Prostate gland (tissue), 2 donors: ENCODE data around the gene EEF1B2. TPM values are rescaled to one million over a fixed set of nuclear protein-coding genes. Genes with fewer than 3 reads are reported as not detected.

Source experiments
- DNase-seq: peaks from one replicate; pipeline ENCODE4 v3.0.0-alpha.2; 2019; ENCODE audit warnings: low spot score
- H3K27ac ChIP-seq, 2 donors: fragments of 200-600 bp; sonication (generic); 2 replicates each; pipeline ENCODE4 v1.5.1; 2017 to 2019
- H3K27me3 ChIP-seq: fragments of 200-600 bp; sonication (generic); replicated peaks from 2 replicates; pipeline ENCODE4 v1.5.1; 2019; ENCODE audit not compliant: insufficient read depth
- H3K36me3 ChIP-seq, 2 donors: fragments of 200-600 bp; sonication (generic); 1 replicate in 1 of 2; 2 replicates in 1 of 2; pipeline versions ENCODE4 v1.5.1 to v1.8.1; 2017 to 2019
- H3K4me1 ChIP-seq: fragments of 200-600 bp; sonication (generic); replicated peaks from 2 replicates; pipeline ENCODE4 v1.5.1; 2019
- H3K4me3 ChIP-seq, 2 donors: fragments of 200-600 bp; sonication (generic); 2 replicates each; pipeline ENCODE4 v1.5.1; 2017 to 2019
- H3K9me3 ChIP-seq: fragments of 200-600 bp; sonication (generic); 2 replicates; pipeline ENCODE4 v1.5.1; 2017
- CTCF ChIP-seq, 4 experiments: fragments of 200-600 bp in 2 of 4; fragments of 450-650 bp in 2 of 4; sonication (generic) in 2 of 4; IDR thresholded peaks; 1 replicate in 3 of 4; 2 replicates in 1 of 4; pipeline ENCODE4 v1.5.1; 2016 to 2019; ENCODE audit warnings: antibody characterized with exemption in 4 of 4, mild to moderate bottlenecking in 2 of 4, moderate library complexity in 2 of 4
- POLR2A ChIP-seq: fragments of 450-650 bp; IDR thresholded peaks from one replicate; pipeline ENCODE4 v1.6.1; 2016; ENCODE audit warnings: antibody characterized with exemption, mild to moderate bottlenecking
- POLR2AphosphoS5 ChIP-seq: sonication (generic); formaldehyde crosslinking; IDR thresholded peaks from one replicate; pipeline ENCODE4 v1.6.1; 2017; ENCODE audit warnings: antibody characterized with exemption
- WGBS: methylation state at CpG from one replicate; pipeline ENCODE4 v1.1.5; 2018; 5-methylcytosine and 5-hydroxymethylcytosine counted together
- intact Hi-C: fragments of 100-400 bp; cut with DNase I; formaldehyde crosslinking; loops from one replicate; pipeline ENCODE4 v1.14.2; 2022
- total RNA-seq, 2 donors: library from RNA; depleted of rRNA; stranded (reverse); fragments of >200 nt; gene quantifications; one replicate each; pipeline ENCODE4 v1.1.0, GENCODE V29; 2016

Gene EEF1B2
- total RNA-seq, 2 donors from 2014 or later: 305 to 491 TPM

GRCh38 chr2:206144383-206144782 is 15.3 kb upstream of the EEF1B2 start:
- no peak overlapping the region for H3K27ac ChIP-seq
- WGBS: 98% methylated on average over 2 of the region's 2 CpGs
- H3K4me3 ChIP-seq: no peak overlapping the region
- TF ChIP-seq POLR2A (no peak), POLR2AphosphoS5 (no peak), CTCF (IDR thresholded peaks at IDR 0.05) (no peak)
- intact Hi-C loops: no loop called here
- no peak for DNase-seq
- H3K36me3 ChIP-seq: peaks cover 4 to 8% of the 10 kb centered on the region in 2 donors
- no peaks in the 10 kb centered on the region for H3K4me1 ChIP-seq
- no peaks in the 10 kb centered on the region for H3K9me3 ChIP-seq
- no peaks in the 10 kb centered on the region for H3K27me3 ChIP-seq

GRCh38 chr2:206145665-206146064 is 14.0 kb upstream of the EEF1B2 start:
- Histone ChIP-seq H3K9me3 (no peaks in the 10 kb centered on the region), H3K36me3 (peaks cover 4 to 8% of the 10 kb centered on the region in 2 donors), H3K4me1 (no peaks in the 10 kb centered on the region), H3K27ac (no peak overlapping the region), H3K27me3 (no peaks in the 10 kb centered on the region), H3K4me3 (no peak overlapping the region)
- no peak for DNase-seq
- TF ChIP-seq POLR2AphosphoS5 (no peak), CTCF (IDR thresholded peaks at IDR 0.05) (no peak), POLR2A (no peak)
- intact Hi-C loops: no loop called here
- WGBS: 72% methylated on average over 5 of the region's 5 CpGs

GRCh38 chr2:206149330-206149729 is 10.4 kb upstream of the EEF1B2 start:
- no peak overlapping the region for H3K4me3 ChIP-seq
- no peaks in the 10 kb centered on the region for H3K4me1 ChIP-seq
- TF ChIP-seq CTCF (IDR thresholded peaks at IDR 0.05): no peak
- intact Hi-C loops: no loop called here
- DNase-seq: no peak
- H3K27ac ChIP-seq: no peak overlapping the region
- H3K36me3 ChIP-seq: peaks cover 4 to 7% of the 10 kb centered on the region in 2 donors
- no peaks in the 10 kb centered on the region for H3K27me3 ChIP-seq
- H3K9me3 ChIP-seq: no peaks in the 10 kb centered on the region
- 84% methylated on average over 1 of the region's 1 CpG for WGBS

GRCh38 chr2:206150168-206150567 is 9.5 kb upstream of the EEF1B2 start:
- H3K27me3 ChIP-seq: no peaks in the 10 kb centered on the region
- H3K36me3 ChIP-seq: peaks cover 0 to 4% of the 10 kb centered on the region in 2 donors
- intact Hi-C loops: loop anchor here (10.0 kb wide), 1 partner anchor 1015 kb away; the partner anchor contains the start of gene KLF7
- DNase-seq: no peak
- 97% methylated on average over 1 of the region's 1 CpG for WGBS
- H3K9me3 ChIP-seq: no peaks in the 10 kb centered on the region
- no peak overlapping the region for H3K4me3 ChIP-seq
- TF ChIP-seq POLR2A (no peak), POLR2AphosphoS5 (no peak), CTCF (IDR thresholded peaks at IDR 0.05) (no peak)
- no peaks in the 10 kb centered on the region for H3K4me1 ChIP-seq
- H3K27ac ChIP-seq: no peak overlapping the region

- peaks cover 0 to 4% of the 10 kb centered on the region in 2 donors for H3K36me3 ChIP-seq
- no peak for DNase-seq
- intact Hi-C loops: loop anchor here (10.0 kb wide), 1 partner anchor 1014 kb away; the partner anchor contains the start of gene KLF7
Measured at GRCh38 chr2:206150631-206151030, 9.1 kb upstream of the EEF1B2 start.

More at GRCh38 chr2:206150631-206151030, 9.1 kb upstream of the EEF1B2 start:
- Histone ChIP-seq H3K9me3 (no peaks in the 10 kb centered on the region), H3K27me3 (no peaks in the 10 kb centered on the region), H3K4me1 (no peaks in the 10 kb centered on the region), H3K4me3 (no peak overlapping the region), H3K27ac (no peak overlapping the region)
- TF ChIP-seq POLR2AphosphoS5 (no peak), POLR2A (no peak), CTCF (IDR thresholded peaks at IDR 0.05) (no peak)
- WGBS: 71% methylated on average over 4 of the region's 4 CpGs
